H9 (cell line): Measurements from ENCODE around the gene TCTN3. TPM values are rescaled to one million over a fixed set of nuclear protein-coding genes. Genes with fewer than 3 reads are reported as not detected.

ENCODE experiments used
- DNase-seq: peaks from one replicate; pipeline ENCODE4 v3.0.0-alpha.2; 2017
- H2AFZ ChIP-seq: one replicate; pipeline ENCODE4 v1.6.1; 2013; ENCODE audit warnings: mild to moderate bottlenecking, low read length, control low read depth, moderate library complexity
- H2AK5ac ChIP-seq: 2 replicates; pipeline ENCODE4 v1.6.1; 2013; ENCODE audit warnings: low read length, control low read depth, mixed read lengths; ENCODE audit not compliant: insufficient read length
- H2BK120ac ChIP-seq: one replicate; pipeline ENCODE4 v1.6.1; 2013; ENCODE audit warnings: low read depth, mild to moderate bottlenecking, low read length, control low read depth, inconsistent platforms; ENCODE audit not compliant: poor library complexity, severe bottlenecking
- H2BK12ac ChIP-seq: 2 replicates; pipeline ENCODE4 v1.6.1; 2013; ENCODE audit warnings: low read length, control low read depth, mixed read lengths, low read depth; ENCODE audit not compliant: insufficient read length
- H2BK15ac ChIP-seq: 2 replicates; pipeline ENCODE4 v1.6.1; 2013; ENCODE audit warnings: low read depth, low read length, control low read depth
- H2BK20ac ChIP-seq: one replicate; pipeline ENCODE4 v1.6.1; 2013; ENCODE audit warnings: low read depth, mild to moderate bottlenecking, low read length, control low read depth, inconsistent platforms; ENCODE audit not compliant: poor library complexity, severe bottlenecking
- H2BK5ac ChIP-seq: 2 replicates; pipeline ENCODE4 v1.6.1; 2013; ENCODE audit warnings: low read length, control low read depth, mixed read lengths; ENCODE audit not compliant: insufficient read length
- H3K14ac ChIP-seq: 2 replicates; pipeline ENCODE4 v1.6.1; 2013; ENCODE audit warnings: low read length, control low read depth; ENCODE audit not compliant: insufficient read depth
- H3K18ac ChIP-seq: 2 replicates; pipeline ENCODE4 v1.6.1; 2013; ENCODE audit warnings: low read depth, mild to moderate bottlenecking, mixed read lengths, low read length, control low read depth; ENCODE audit not compliant: insufficient read length
- H3K23ac ChIP-seq: 2 replicates; pipeline ENCODE4 v1.6.1; 2013; ENCODE audit warnings: low read length, control low read depth, mixed read lengths, low read depth; ENCODE audit not compliant: insufficient read length
- H3K23me2 ChIP-seq: 2 replicates; pipeline ENCODE4 v1.6.1; 2013; ENCODE audit warnings: low read depth, mild to moderate bottlenecking, mixed read lengths, low read length, control low read depth; ENCODE audit not compliant: insufficient read length, poor library complexity, severe bottlenecking
- H3K27ac ChIP-seq: 2 replicates; pipeline ENCODE4 v1.5.1; 2013; ENCODE audit warnings: low read length, control low read depth, mixed read lengths, low read depth; ENCODE audit not compliant: insufficient read length
- H3K27me3 ChIP-seq: 2 replicates; pipeline ENCODE4 v1.6.1; 2013; ENCODE audit warnings: low read length, control low read depth, inconsistent platforms; ENCODE audit not compliant: insufficient read depth
- H3K4ac ChIP-seq: 2 replicates; pipeline ENCODE4 v1.6.1; 2013; ENCODE audit warnings: low read depth, mild to moderate bottlenecking, control low read depth, inconsistent platforms, low read length, moderate library complexity
- H3K4me1 ChIP-seq: 2 replicates; pipeline ENCODE4 v1.6.1; 2013; ENCODE audit warnings: low read length, control low read depth, inconsistent platforms; ENCODE audit not compliant: insufficient read depth
- H3K4me2 ChIP-seq: 2 replicates; pipeline ENCODE4 v1.6.1; 2013; ENCODE audit warnings: low read length, control low read depth, mixed read lengths; ENCODE audit not compliant: insufficient read length, insufficient read depth
- H3K56ac ChIP-seq: 2 replicates; pipeline ENCODE4 v1.6.1; 2013; ENCODE audit warnings: low read depth, mild to moderate bottlenecking, mixed read lengths, low read length, control low read depth; ENCODE audit not compliant: insufficient read length
- H3K79me1 ChIP-seq: 2 replicates; pipeline ENCODE4 v1.6.1; 2013; ENCODE audit warnings: low read depth, mild to moderate bottlenecking, moderate library complexity, low read length, control low read depth, inconsistent platforms; ENCODE audit not compliant: insufficient read depth, poor library complexity, severe bottlenecking
- H3K79me2 ChIP-seq: 2 replicates; pipeline ENCODE4 v1.6.1; 2013; ENCODE audit warnings: low read length, control low read depth, inconsistent platforms; ENCODE audit not compliant: insufficient read depth
- H3K9ac ChIP-seq: 2 replicates; pipeline ENCODE4 v1.6.1; 2013; ENCODE audit warnings: low read length, control low read depth, mixed read lengths; ENCODE audit not compliant: insufficient read length; ENCODE audit errors: extremely low read depth
- H3K9me3 ChIP-seq: one replicate; pipeline ENCODE4 v1.6.1; 2013; ENCODE audit warnings: low read depth, low read length, inconsistent platforms; ENCODE audit not compliant: control insufficient read depth
- H3T11ph ChIP-seq: one replicate; pipeline ENCODE4 v1.6.1; 2013; ENCODE audit warnings: mild to moderate bottlenecking, low read length, control low read depth, inconsistent platforms
- H4K20me1 ChIP-seq: one replicate; pipeline ENCODE4 v1.6.1; 2013; ENCODE audit not compliant: control insufficient read depth, insufficient read length, insufficient read depth
- H4K5ac ChIP-seq: 2 replicates; pipeline ENCODE4 v1.6.1; 2013; ENCODE audit warnings: low read depth, mild to moderate bottlenecking, mixed read lengths, low read length, control low read depth; ENCODE audit not compliant: insufficient read length
- H4K8ac ChIP-seq: replicated peaks from 2 replicates; pipeline ENCODE4 v1.6.1; 2013; ENCODE audit warnings: low read length, control low read depth, mixed read lengths, low read depth; ENCODE audit not compliant: insufficient read length
- H4K91ac ChIP-seq: 2 replicates; pipeline ENCODE4 v1.6.1; 2013; ENCODE audit warnings: low read depth, mild to moderate bottlenecking, moderate library complexity, mixed read lengths, low read length, control low read depth; ENCODE audit not compliant: insufficient read length
- H3K27ac Mint-ChIP-seq, 3 experiments: 2 replicates in 2 of 3; 3 replicates in 1 of 3; pipeline ENCODE4 v1.8.0; 2020 to 2021; ENCODE audit warnings: mixed read lengths in 3 of 3, mild to moderate bottlenecking in 1 of 3, moderate library complexity in 1 of 3
- H3K27me3 Mint-ChIP-seq: 2 replicates; pipeline ENCODE4 v1.8.0; 2021; ENCODE audit warnings: low read depth, mild to moderate bottlenecking, moderate library complexity, mixed read lengths
- H3K36me3 Mint-ChIP-seq, 3 experiments: 2 replicates in 2 of 3; 3 replicates in 1 of 3; pipeline ENCODE4 v1.8.0; 2020 to 2021; ENCODE audit warnings: low read depth in 3 of 3, mixed read lengths in 3 of 3; ENCODE audit not compliant: insufficient read depth in 1 of 3
- H3K4me1 Mint-ChIP-seq, 2 experiments: 2 replicates each; pipeline ENCODE4 v1.8.0; 2020; ENCODE audit warnings: mixed read lengths in 2 of 2
- H3K4me3 Mint-ChIP-seq, 2 experiments: 2 replicates in 1 of 2; 3 replicates in 1 of 2; pipeline ENCODE4 v1.8.0; 2020 to 2021; ENCODE audit warnings: mild to moderate bottlenecking in 2 of 2, mixed read lengths in 2 of 2, moderate library complexity in 1 of 2
- H3K9me3 Mint-ChIP-seq, 2 experiments: 2 replicates in 1 of 2; 3 replicates in 1 of 2; pipeline ENCODE4 v1.8.0; 2020; ENCODE audit warnings: mild to moderate bottlenecking in 2 of 2, mixed read lengths in 2 of 2, moderate library complexity in 1 of 2
- CTCF ChIP-seq: fragments of 200-600 bp; sonication (generic); conservative IDR thresholded peaks from 3 replicates; pipeline ENCODE4 v1.8.0; 2021; ENCODE audit warnings: antibody characterized with exemption, mild to moderate bottlenecking
- WGBS: extraction: QIAGEN DNeasy Blood & Tissue Kit; methylation state at CpG from one replicate; pipeline ENCODE4 v1.1.7; 2013; ENCODE audit warnings: missing lambda C conversion rate, low lambda C conversion rate, mixed read lengths; ENCODE audit not compliant: insufficient read length; ENCODE audit errors: extremely low coverage; 5-methylcytosine and 5-hydroxymethylcytosine counted together
- total RNA-seq: library from RNA; stranded (reverse); gene quantifications from 2 replicates; pipeline ENCODE4 v1.2.1, GENCODE V29; 2021

TCTN3 gene
- total RNA-seq, 1 experiment from 2014 or later = 37.3 TPM

DNA sequence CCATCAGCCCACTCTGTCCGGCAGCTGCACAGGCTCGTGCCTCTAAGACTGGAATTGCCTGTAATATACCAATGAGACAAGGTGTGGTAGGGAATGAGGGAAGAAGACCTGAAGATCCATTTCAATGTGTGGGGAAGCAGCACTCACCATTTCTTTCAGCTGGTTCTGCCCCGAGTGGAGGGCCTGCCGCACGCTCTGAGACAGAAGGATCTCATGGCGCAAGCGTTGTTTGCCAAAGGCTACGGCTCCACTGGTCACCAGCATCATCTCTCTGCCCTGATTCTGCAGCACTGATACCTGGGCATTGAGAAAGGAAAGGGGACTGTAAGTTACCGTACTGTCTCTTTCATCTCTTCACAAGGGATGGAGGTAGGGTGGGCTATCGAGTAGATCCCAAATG, 56.6 kb downstream of the TCTN3 start:
- Histone ChIP-seq H3K23ac (no peak overlapping the region), H3K23me2 (no peaks in the 10 kb centered on the region), H2BK5ac (no peak overlapping the region), H3K79me2 (no peaks in the 10 kb centered on the region), H3K4me2 (no peak overlapping the region), H2BK20ac (no peak overlapping the region), H3K4me1 (no peaks in the 10 kb centered on the region), H2AK5ac (no peak overlapping the region), H3K9ac (no peak overlapping the region), H3K79me1 (no peaks in the 10 kb centered on the region), H2BK120ac (no peak overlapping the region), H4K5ac (no peak overlapping the region), H3K27me3 (no peaks in the 10 kb centered on the region), H2BK12ac (no peak overlapping the region), H3K14ac (no peak overlapping the region), H3K27ac (no peak overlapping the region), H3K18ac (no peak overlapping the region), H2AFZ (no peak overlapping the region), H4K20me1 (peaks cover 2% of the 10 kb centered on the region), H3K56ac (no peak overlapping the region), H4K8ac (no peak overlapping the region), H3K9me3 (no peaks in the 10 kb centered on the region), H4K91ac (no peak overlapping the region), H3K4ac (no peak overlapping the region), H2BK15ac (no peak overlapping the region), H3T11ph (no peak overlapping the region)
- H3K27ac Mint-ChIP-seq = peak overlapping the region in 1 of 3 experiments; percentile 19; a peak in 1 of 7 replicates
- no peak for DNase-seq
- H3K9me3 Mint-ChIP-seq = no peaks in the 10 kb centered on the region
- WGBS = no CpG with 5 or more reads among the region's 10 CpGs
- no peak for TF ChIP-seq CTCF
- H3K4me3 Mint-ChIP-seq = no peak overlapping the region
- H3K27me3 Mint-ChIP-seq = no peaks in the 10 kb centered on the region
- peaks cover 29 to 87% (median 55%) of the 10 kb centered on the region in 3 experiments; a peak in 6 of 7 replicates for H3K36me3 Mint-ChIP-seq
- H3K4me1 Mint-ChIP-seq = peaks cover 0 to 8% of the 10 kb centered on the region in 2 experiments; a peak in 1 of 4 replicates
